Endodermal cell (in vitro differentiated cells): ENCODE data around the gene TANK. TPM values are rescaled to one million over a fixed set of nuclear protein-coding genes. Genes with fewer than 3 reads are reported as not detected.

ENCODE experiments used
- DNase-seq: peaks from one replicate; pipeline ENCODE4 v3.0.0-alpha.2; 2017
- H3K27ac ChIP-seq: 2 replicates; pipeline ENCODE4 v1.5.1; 2013; ENCODE audit warnings: mild to moderate bottlenecking, low read depth, low read length, moderate library complexity
- H3K27me3 ChIP-seq: 2 replicates; pipeline ENCODE4 v1.6.1; 2013; ENCODE audit warnings: mild to moderate bottlenecking, low read length, moderate library complexity; ENCODE audit not compliant: insufficient read depth, control insufficient read depth, poor library complexity, severe bottlenecking
- H3K36me3 ChIP-seq: 2 replicates; pipeline ENCODE4 v1.7.0; 2013; ENCODE audit warnings: mild to moderate bottlenecking, low read length, moderate library complexity; ENCODE audit not compliant: control insufficient read depth, insufficient read depth
- H3K4me1 ChIP-seq: one replicate; pipeline ENCODE4 v1.7.0; 2013; ENCODE audit warnings: low read length; ENCODE audit not compliant: control insufficient read depth, insufficient read depth
- H3K4me3 ChIP-seq: 2 replicates; pipeline ENCODE4 v1.5.1; 2013; ENCODE audit warnings: mild to moderate bottlenecking, low read length, moderate library complexity
- H3K9ac ChIP-seq: 2 replicates; pipeline ENCODE4 v1.6.1; 2013; ENCODE audit warnings: mild to moderate bottlenecking, low read length, moderate library complexity; ENCODE audit not compliant: poor library complexity, severe bottlenecking; ENCODE audit errors: extremely low read depth
- H3K9me3 ChIP-seq: 2 replicates; pipeline ENCODE4 v1.6.1; 2013; ENCODE audit warnings: mild to moderate bottlenecking, low read length, moderate library complexity; ENCODE audit not compliant: control insufficient read depth
- H3K27ac Mint-ChIP-seq: 2 replicates; pipeline ENCODE4 v1.8.0; 2020; ENCODE audit warnings: mixed read lengths
- H3K27me3 Mint-ChIP-seq: 2 replicates; pipeline ENCODE4 v1.8.0; 2021; ENCODE audit warnings: mild to moderate bottlenecking, mixed read lengths; ENCODE audit not compliant: insufficient read depth
- H3K36me3 Mint-ChIP-seq: 2 replicates; pipeline ENCODE4 v1.8.0; 2020; ENCODE audit warnings: low read depth, mixed read lengths
- H3K4me1 Mint-ChIP-seq: 2 replicates; pipeline ENCODE4 v1.8.0; 2020; ENCODE audit warnings: mixed read lengths
- H3K4me3 Mint-ChIP-seq: 2 replicates; pipeline ENCODE4 v1.8.0; 2020; ENCODE audit warnings: mild to moderate bottlenecking, moderate library complexity, mixed read lengths
- H3K9me3 Mint-ChIP-seq: 2 replicates; pipeline ENCODE4 v1.8.0; 2020; ENCODE audit warnings: mild to moderate bottlenecking, mixed read lengths
- CTCF ChIP-seq: fragments of 200-600 bp; sonication (generic); conservative IDR thresholded peaks from 2 replicates; pipeline ENCODE4 v1.5.0; 2021; ENCODE audit warnings: antibody characterized with exemption, mild to moderate bottlenecking
- WGBS, 2 experiments: methylation state at CpG; one replicate each; pipeline versions ENCODE4 v1.1.5 to v1.1.7; 2013; ENCODE audit warnings: missing lambda C conversion rate in 2 of 2, mixed read lengths in 1 of 2; ENCODE audit not compliant: insufficient coverage in 1 of 2, insufficient read length in 1 of 2; 5-methylcytosine and 5-hydroxymethylcytosine counted together
- total RNA-seq, 2 donors: library from RNA; stranded (reverse); fragmentation: NEBNext Ultra II Directional in 1 of 2; extraction: Animal tissue kit (Norgen Biotek cat#: 25700) in 1 of 2; gene quantifications; 2 replicates in 1 of 2; 3 replicates in 1 of 2; pipeline ENCODE4 v1.2.1, GENCODE V29; 2021

Gene TANK
- total RNA-seq, 2 donors from 2014 or later: 22.4 to 33.2 TPM

GRCh38 chr2:161228511-161229240 lies 68.4 kb downstream of the TANK start:
- H3K4me1 ChIP-seq: no peaks in the 10 kb centered on the region
- no peak overlapping the region for H3K4me3 ChIP-seq
- no peaks in the 10 kb centered on the region for H3K9me3 ChIP-seq
- Mint-ChIP-seq H3K4me1 (peaks cover 13% of the 10 kb centered on the region), H3K36me3 (peaks cover 10% of the 10 kb centered on the region), H3K9me3 (no peaks in the 10 kb centered on the region), H3K27ac (no peak overlapping the region), H3K4me3 (no peak overlapping the region), H3K27me3 (no peaks in the 10 kb centered on the region)
- TF ChIP-seq CTCF: no peak
- H3K27ac ChIP-seq: no peak overlapping the region
- peaks cover 15% of the 10 kb centered on the region for H3K36me3 ChIP-seq
- WGBS, 2 experiments: 95 to 98% methylated on average over 5 to 6 of the region's 6 CpGs
- no peaks in the 10 kb centered on the region for H3K27me3 ChIP-seq
- no peak for DNase-seq
- H3K9ac ChIP-seq: no peak overlapping the region

- WGBS, 2 experiments: 89 to 100% methylated on average over 3 to 4 of the region's 4 CpGs
- Mint-ChIP-seq H3K9me3 (no peaks in the 10 kb centered on the region), H3K27ac (no peak overlapping the region), H3K4me1 (peaks cover 13% of the 10 kb centered on the region), H3K36me3 (peaks cover 10% of the 10 kb centered on the region), H3K27me3 (no peaks in the 10 kb centered on the region), H3K4me3 (no peak overlapping the region)
- no peak overlapping the region for H3K9ac ChIP-seq
- no peak overlapping the region for H3K4me3 ChIP-seq
- no peaks in the 10 kb centered on the region for H3K4me1 ChIP-seq
- TF ChIP-seq CTCF: no peak
- no peaks in the 10 kb centered on the region for H3K9me3 ChIP-seq
- no peak for DNase-seq
- peaks cover 11% of the 10 kb centered on the region for H3K36me3 ChIP-seq
- H3K27ac ChIP-seq: no peak overlapping the region
- H3K27me3 ChIP-seq: no peaks in the 10 kb centered on the region
Measured at GRCh38 chr2:161230959-161231358, 70.7 kb downstream of the TANK start.

- no peaks in the 10 kb centered on the region for H3K9me3 Mint-ChIP-seq
- peaks cover 10% of the 10 kb centered on the region for H3K27me3 Mint-ChIP-seq
- Histone ChIP-seq H3K27ac (no peak overlapping the region), H3K9ac (no peak overlapping the region), H3K27me3 (no peaks in the 10 kb centered on the region), H3K4me1 (no peaks in the 10 kb centered on the region), H3K4me3 (no peak overlapping the region), H3K36me3 (peaks cover 8% of the 10 kb centered on the region), H3K9me3 (no peaks in the 10 kb centered on the region)
- no peak for DNase-seq
- peaks cover 11% of the 10 kb centered on the region for H3K4me1 Mint-ChIP-seq
- H3K36me3 Mint-ChIP-seq: peaks cover 10% of the 10 kb centered on the region
- TF ChIP-seq CTCF: no peak
- H3K4me3 Mint-ChIP-seq: no peak overlapping the region
- H3K27ac Mint-ChIP-seq: no peak overlapping the region
Measured at GRCh38 chr2:161232571-161232970, 72.3 kb downstream of the TANK start.
